Measurements from ENCODE around the gene CCDC141. TPM values are rescaled to one million over a fixed set of nuclear protein-coding genes. Genes with fewer than 3 reads are reported as not detected.

CCDC141 gene
- total and polyA plus RNA-seq, 2 experiments from 2014 or later: 11.7 to 13.4 TPM

DNA sequence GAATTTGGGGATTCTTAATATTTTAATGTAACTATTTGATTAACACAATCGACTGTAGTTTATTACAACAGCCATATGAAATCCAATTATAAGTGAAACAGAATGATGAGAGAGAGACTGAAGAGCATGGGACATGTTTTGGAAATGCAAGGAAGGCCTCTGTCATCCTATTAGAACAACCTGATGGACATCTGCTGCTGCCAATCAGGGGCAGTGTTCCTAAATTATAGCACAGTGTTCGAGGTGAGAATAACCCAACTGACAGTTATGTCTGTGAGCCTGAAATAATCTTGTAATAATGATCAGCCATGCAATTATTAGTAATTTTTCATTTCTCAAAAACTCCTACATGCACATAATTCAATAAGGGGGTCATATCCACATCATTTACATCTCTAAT, 73.6 kb downstream of the CCDC141 start:
- no peaks in the 10 kb centered on the region for H3K36me3 ChIP-seq (ENCODE audit: insufficient read depth)
- Mint-ChIP-seq H3K27me3 (ENCODE audit: insufficient read depth, low read depth, poor library complexity) (no peaks in the 10 kb centered on the region), H3K36me3 (ENCODE audit: low read depth) (0 out of 3 replicates have a peak, but pooled peaks cover 3% of the 10 kb centered on the region), H3K4me1 (peaks cover 4% of the 10 kb centered on the region; the same call in 2 of the 3 replicates), H3K27ac (no peak overlapping the region), H3K4me3 (no peak overlapping the region), H3K9me3 (no peaks in the 10 kb centered on the region; the same call in 2 of the 3 replicates)
- H3K79me2 ChIP-seq (replicated peaks; ENCODE audit: insufficient read depth): no peaks in the 10 kb centered on the region
- no peaks in the 10 kb centered on the region for H3K4me1 ChIP-seq (ENCODE audit: insufficient read depth)
- ATAC-seq (no peak), DNase-seq (ENCODE audit: low spot score) (no peak)
- no peaks in the 10 kb centered on the region for H3K9me2 ChIP-seq (ENCODE audit: insufficient read depth)
- H3K4me3 ChIP-seq: no peak overlapping the region
- TF ChIP-seq JUNB (IDR thresholded peaks at IDR 0.05; ENCODE audit: unreplicated experiment) (no peak), ZNF114 (CRISPR knock-in tag; IDR thresholded peaks at IDR 0.05) (no peak), EZH2phosphoT487 (IDR thresholded peaks at IDR 0.05; ENCODE audit: unreplicated experiment) (no peak), CREB1 (CRISPR knock-in tag; IDR thresholded peaks at IDR 0.05; ENCODE audit: low read depth) (no peak), STAT1 (IDR thresholded peaks at IDR 0.05; ENCODE audit: unreplicated experiment) (no peak)
- TF ChIP-seq, protein P1, sequence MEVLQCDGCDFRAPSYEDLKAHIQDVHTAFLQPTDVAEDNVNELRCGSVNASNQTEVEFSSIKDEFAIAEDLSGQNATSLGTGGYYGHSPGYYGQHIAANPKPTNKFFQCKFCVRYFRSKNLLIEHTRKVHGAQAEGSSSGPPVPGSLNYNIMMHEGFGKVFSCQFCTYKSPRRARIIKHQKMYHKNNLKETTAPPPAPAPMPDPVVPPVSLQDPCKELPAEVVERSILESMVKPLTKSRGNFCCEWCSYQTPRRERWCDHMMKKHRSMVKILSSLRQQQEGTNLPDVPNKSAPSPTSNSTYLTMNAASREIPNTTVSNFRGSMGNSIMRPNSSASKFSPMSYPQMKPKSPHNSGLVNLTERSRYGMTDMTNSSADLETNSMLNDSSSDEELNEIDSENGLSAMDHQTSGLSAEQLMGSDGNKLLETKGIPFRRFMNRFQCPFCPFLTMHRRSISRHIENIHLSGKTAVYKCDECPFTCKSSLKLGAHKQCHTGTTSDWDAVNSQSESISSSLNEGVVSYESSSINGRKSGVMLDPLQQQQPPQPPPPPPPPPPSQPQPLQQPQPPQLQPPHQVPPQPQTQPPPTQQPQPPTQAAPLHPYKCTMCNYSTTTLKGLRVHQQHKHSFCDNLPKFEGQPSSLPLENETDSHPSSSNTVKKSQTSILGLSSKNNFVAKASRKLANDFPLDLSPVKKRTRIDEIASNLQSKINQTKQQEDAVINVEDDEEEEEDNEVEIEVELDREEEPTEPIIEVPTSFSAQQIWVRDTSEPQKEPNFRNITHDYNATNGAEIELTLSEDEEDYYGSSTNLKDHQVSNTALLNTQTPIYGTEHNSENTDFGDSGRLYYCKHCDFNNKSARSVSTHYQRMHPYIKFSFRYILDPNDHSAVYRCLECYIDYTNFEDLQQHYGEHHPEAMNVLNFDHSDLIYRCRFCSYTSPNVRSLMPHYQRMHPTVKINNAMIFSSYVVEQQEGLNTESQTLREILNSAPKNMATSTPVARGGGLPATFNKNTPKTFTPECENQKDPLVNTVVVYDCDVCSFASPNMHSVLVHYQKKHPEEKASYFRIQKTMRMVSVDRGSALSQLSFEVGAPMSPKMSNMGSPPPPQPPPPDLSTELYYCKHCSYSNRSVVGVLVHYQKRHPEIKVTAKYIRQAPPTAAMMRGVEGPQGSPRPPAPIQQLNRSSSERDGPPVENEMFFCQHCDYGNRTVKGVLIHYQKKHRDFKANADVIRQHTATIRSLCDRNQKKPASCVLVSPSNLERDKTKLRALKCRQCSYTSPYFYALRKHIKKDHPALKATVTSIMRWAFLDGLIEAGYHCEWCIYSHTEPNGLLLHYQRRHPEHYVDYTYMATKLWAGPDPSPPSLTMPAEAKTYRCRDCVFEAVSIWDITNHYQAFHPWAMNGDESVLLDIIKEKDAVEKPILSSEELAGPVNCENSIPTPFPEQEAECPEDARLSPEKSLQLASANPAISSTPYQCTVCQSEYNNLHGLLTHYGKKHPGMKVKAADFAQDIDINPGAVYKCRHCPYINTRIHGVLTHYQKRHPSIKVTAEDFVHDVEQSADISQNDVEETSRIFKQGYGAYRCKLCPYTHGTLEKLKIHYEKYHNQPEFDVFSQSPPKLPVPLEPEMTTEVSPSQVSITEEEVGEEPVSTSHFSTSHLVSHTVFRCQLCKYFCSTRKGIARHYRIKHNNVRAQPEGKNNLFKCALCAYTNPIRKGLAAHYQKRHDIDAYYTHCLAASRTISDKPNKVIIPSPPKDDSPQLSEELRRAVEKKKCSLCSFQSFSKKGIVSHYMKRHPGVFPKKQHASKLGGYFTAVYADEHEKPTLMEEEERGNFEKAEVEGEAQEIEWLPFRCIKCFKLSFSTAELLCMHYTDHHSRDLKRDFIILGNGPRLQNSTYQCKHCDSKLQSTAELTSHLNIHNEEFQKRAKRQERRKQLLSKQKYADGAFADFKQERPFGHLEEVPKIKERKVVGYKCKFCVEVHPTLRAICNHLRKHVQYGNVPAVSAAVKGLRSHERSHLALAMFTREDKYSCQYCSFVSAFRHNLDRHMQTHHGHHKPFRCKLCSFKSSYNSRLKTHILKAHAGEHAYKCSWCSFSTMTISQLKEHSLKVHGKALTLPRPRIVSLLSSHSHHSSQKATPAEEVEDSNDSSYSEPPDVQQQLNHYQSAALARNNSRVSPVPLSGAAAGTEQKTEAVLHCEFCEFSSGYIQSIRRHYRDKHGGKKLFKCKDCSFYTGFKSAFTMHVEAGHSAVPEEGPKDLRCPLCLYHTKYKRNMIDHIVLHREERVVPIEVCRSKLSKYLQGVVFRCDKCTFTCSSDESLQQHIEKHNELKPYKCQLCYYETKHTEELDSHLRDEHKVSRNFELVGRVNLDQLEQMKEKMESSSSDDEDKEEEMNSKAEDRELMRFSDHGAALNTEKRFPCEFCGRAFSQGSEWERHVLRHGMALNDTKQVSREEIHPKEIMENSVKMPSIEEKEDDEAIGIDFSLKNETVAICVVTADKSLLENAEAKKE (CRISPR knock-in tag; IDR thresholded peaks at IDR 0.05): no peak
- TF ChIP-seq, protein P2, sequence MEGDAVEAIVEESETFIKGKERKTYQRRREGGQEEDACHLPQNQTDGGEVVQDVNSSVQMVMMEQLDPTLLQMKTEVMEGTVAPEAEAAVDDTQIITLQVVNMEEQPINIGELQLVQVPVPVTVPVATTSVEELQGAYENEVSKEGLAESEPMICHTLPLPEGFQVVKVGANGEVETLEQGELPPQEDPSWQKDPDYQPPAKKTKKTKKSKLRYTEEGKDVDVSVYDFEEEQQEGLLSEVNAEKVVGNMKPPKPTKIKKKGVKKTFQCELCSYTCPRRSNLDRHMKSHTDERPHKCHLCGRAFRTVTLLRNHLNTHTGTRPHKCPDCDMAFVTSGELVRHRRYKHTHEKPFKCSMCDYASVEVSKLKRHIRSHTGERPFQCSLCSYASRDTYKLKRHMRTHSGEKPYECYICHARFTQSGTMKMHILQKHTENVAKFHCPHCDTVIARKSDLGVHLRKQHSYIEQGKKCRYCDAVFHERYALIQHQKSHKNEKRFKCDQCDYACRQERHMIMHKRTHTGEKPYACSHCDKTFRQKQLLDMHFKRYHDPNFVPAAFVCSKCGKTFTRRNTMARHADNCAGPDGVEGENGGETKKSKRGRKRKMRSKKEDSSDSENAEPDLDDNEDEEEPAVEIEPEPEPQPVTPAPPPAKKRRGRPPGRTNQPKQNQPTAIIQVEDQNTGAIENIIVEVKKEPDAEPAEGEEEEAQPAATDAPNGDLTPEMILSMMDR (conservative IDR thresholded peaks at IDR 0.05; ENCODE audit: low read depth in 2 of 2): no peak
- TF ChIP-seq, protein P3, sequence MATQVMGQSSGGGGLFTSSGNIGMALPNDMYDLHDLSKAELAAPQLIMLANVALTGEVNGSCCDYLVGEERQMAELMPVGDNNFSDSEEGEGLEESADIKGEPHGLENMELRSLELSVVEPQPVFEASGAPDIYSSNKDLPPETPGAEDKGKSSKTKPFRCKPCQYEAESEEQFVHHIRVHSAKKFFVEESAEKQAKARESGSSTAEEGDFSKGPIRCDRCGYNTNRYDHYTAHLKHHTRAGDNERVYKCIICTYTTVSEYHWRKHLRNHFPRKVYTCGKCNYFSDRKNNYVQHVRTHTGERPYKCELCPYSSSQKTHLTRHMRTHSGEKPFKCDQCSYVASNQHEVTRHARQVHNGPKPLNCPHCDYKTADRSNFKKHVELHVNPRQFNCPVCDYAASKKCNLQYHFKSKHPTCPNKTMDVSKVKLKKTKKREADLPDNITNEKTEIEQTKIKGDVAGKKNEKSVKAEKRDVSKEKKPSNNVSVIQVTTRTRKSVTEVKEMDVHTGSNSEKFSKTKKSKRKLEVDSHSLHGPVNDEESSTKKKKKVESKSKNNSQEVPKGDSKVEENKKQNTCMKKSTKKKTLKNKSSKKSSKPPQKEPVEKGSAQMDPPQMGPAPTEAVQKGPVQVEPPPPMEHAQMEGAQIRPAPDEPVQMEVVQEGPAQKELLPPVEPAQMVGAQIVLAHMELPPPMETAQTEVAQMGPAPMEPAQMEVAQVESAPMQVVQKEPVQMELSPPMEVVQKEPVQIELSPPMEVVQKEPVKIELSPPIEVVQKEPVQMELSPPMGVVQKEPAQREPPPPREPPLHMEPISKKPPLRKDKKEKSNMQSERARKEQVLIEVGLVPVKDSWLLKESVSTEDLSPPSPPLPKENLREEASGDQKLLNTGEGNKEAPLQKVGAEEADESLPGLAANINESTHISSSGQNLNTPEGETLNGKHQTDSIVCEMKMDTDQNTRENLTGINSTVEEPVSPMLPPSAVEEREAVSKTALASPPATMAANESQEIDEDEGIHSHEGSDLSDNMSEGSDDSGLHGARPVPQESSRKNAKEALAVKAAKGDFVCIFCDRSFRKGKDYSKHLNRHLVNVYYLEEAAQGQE (IDR thresholded peaks at IDR 0.05; ENCODE audit: unreplicated experiment): no peak
- TF ChIP-seq, protein P4, sequence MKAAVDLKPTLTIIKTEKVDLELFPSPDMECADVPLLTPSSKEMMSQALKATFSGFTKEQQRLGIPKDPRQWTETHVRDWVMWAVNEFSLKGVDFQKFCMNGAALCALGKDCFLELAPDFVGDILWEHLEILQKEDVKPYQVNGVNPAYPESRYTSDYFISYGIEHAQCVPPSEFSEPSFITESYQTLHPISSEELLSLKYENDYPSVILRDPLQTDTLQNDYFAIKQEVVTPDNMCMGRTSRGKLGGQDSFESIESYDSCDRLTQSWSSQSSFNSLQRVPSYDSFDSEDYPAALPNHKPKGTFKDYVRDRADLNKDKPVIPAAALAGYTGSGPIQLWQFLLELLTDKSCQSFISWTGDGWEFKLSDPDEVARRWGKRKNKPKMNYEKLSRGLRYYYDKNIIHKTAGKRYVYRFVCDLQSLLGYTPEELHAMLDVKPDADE (IDR thresholded peaks at IDR 0.05): no peak
- no peaks in the 10 kb centered on the region for H3F3A ChIP-seq (replicated peaks; ENCODE audit: low read depth)
- H4K20me1 ChIP-seq (replicated peaks; ENCODE audit: insufficient read depth): no peaks in the 10 kb centered on the region
- H2AFZ ChIP-seq: no peak overlapping the region
- no peak overlapping the region for H3K4me2 ChIP-seq
- H3K27ac ChIP-seq (ENCODE audit: low read depth): no peak overlapping the region
- H3K27me3 ChIP-seq (ENCODE audit: insufficient read depth): no peaks in the 10 kb centered on the region

Data from GM23338 (cell line).